Calu3 (cell line): ENCODE results near the gene NSRP1. TPM values are rescaled to one million over a fixed set of nuclear protein-coding genes. Genes with fewer than 3 reads are reported as not detected.

ENCODE experiments used
- BruUV-seq: library from RNA; stranded (reverse); fragments of 400-500 nt; replicated peaks from 2 replicates; lab custom pipeline; 2021; lab: Mats Ljungman, UMichigan
- CTCF ChIA-PET: fragments of 300-600 bp; sonication (Branson Sonifier 250); formaldehyde crosslinking; loops from one replicate; lab custom pipeline; 2022; ENCODE audit warnings: antibody characterized with exemption; lab: Charles Lee
- DNase-seq: peaks from one replicate; pipeline ENCODE4 v3.0.0; 2022
- H3K27ac Mint-ChIP-seq: one replicate; pipeline ENCODE4 v1.8.0; 2022; ENCODE audit warnings: mixed read lengths; ENCODE audit not compliant: unreplicated experiment
- H3K27me3 Mint-ChIP-seq: one replicate; pipeline ENCODE4 v1.8.0; 2022; ENCODE audit warnings: mixed read lengths; ENCODE audit not compliant: unreplicated experiment
- H3K36me3 Mint-ChIP-seq: one replicate; pipeline ENCODE4 v1.8.0; 2022; ENCODE audit warnings: mild to moderate bottlenecking, moderate library complexity, mixed read lengths; ENCODE audit not compliant: insufficient read depth, unreplicated experiment
- H3K4me1 Mint-ChIP-seq: one replicate; pipeline ENCODE4 v1.8.0; 2022; ENCODE audit warnings: mild to moderate bottlenecking, low read depth, mixed read lengths; ENCODE audit not compliant: unreplicated experiment
- H3K4me3 Mint-ChIP-seq: one replicate; pipeline ENCODE4 v1.8.0; 2022; ENCODE audit warnings: mild to moderate bottlenecking, low read depth, moderate library complexity, mixed read lengths; ENCODE audit not compliant: unreplicated experiment
- H3K9me3 Mint-ChIP-seq: one replicate; pipeline ENCODE4 v1.8.0; 2022; ENCODE audit warnings: low read depth, mixed read lengths; ENCODE audit not compliant: unreplicated experiment
- intact Hi-C: fragments of 100-400 bp; cut with micrococcal nuclease; formaldehyde crosslinking; loops from one replicate; pipeline ENCODE4 v1.10.0; 2022; ENCODE audit not compliant: unreplicated experiment
- total RNA-seq: library from RNA; stranded (reverse); gene quantifications from 2 replicates; pipeline ENCODE4 v1.2.3, GENCODE V29; 2022
- TF ChIP-seq, protein P1 (sequence below): fragments of 200-600 bp; IDR thresholded peaks from one replicate; pipeline ENCODE4 v1.8.0; 2022; ENCODE audit warnings: antibody characterized with exemption; ENCODE audit not compliant: unreplicated experiment

NSRP1 gene
- total RNA-seq, 1 experiment from 2014 or later = 27.5 TPM

DNA sequence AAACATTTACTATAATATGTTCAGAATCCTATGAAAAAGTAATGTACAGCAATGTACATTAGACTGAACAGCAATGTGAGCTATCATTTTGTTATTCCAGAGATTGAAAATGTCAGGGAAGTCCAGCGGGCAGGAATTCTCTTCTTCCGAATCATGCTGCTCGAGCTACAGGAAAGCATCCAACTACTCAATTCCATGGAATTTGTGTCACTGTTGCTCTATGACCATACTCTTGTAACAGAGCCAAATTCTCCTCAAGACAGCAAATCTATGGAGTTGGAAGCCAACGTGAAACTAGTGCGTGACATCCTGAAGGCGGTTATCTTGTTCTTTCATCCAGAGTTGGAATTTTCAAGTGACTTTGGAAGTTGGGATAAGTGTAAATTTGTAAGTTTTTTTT is 24.8 kb upstream of the NSRP1 start:
- BruUV-seq = no TSS peak
- no peaks in the 10 kb centered on the region for H3K36me3 Mint-ChIP-seq
- peaks cover 7% of the 10 kb centered on the region for H3K4me1 Mint-ChIP-seq
- no peak for DNase-seq
- no peak overlapping the region for H3K27ac Mint-ChIP-seq
- CTCF ChIA-PET = no interaction called here
- TF ChIP-seq, protein P1, sequence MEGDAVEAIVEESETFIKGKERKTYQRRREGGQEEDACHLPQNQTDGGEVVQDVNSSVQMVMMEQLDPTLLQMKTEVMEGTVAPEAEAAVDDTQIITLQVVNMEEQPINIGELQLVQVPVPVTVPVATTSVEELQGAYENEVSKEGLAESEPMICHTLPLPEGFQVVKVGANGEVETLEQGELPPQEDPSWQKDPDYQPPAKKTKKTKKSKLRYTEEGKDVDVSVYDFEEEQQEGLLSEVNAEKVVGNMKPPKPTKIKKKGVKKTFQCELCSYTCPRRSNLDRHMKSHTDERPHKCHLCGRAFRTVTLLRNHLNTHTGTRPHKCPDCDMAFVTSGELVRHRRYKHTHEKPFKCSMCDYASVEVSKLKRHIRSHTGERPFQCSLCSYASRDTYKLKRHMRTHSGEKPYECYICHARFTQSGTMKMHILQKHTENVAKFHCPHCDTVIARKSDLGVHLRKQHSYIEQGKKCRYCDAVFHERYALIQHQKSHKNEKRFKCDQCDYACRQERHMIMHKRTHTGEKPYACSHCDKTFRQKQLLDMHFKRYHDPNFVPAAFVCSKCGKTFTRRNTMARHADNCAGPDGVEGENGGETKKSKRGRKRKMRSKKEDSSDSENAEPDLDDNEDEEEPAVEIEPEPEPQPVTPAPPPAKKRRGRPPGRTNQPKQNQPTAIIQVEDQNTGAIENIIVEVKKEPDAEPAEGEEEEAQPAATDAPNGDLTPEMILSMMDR = no peak
- intact Hi-C loops = loop anchor here (5.0 kb wide), 3 partner anchors 64 to 359 kb away; partner anchors contain the start of gene SSH2
- H3K4me3 Mint-ChIP-seq = no peak overlapping the region
- no peaks in the 10 kb centered on the region for H3K9me3 Mint-ChIP-seq
- H3K27me3 Mint-ChIP-seq = peaks cover 55% of the 10 kb centered on the region

DNA sequence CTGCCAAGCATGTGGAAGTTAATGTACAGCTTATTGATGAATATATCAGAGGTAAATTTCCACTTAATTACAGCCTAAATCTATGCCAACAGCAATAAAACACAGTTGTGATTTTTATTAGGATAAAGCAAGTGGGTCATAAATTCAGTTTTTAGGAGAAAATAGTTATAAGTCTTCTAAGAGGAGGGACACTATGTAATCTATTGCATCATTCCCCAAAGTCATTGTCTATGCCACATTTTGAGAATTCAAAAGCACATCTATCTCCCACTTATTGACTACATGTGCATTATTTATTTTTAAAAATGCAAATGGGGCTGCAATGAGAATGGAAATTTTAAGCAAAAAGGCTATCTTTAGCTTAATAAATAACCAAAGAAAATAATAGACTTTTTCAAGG is 23.7 kb upstream of the NSRP1 start:
- CTCF ChIA-PET = interaction anchor here (0.6 to 3.4 kb wide), 14 partner anchors 8 to 512 kb away, joined by 3 to 24 read pairs (median 4); no protein-coding TSS in a partner anchor
- Mint-ChIP-seq H3K4me3 (no peak overlapping the region), H3K27ac (no peak overlapping the region), H3K27me3 (peaks cover 50% of the 10 kb centered on the region), H3K36me3 (no peaks in the 10 kb centered on the region), H3K4me1 (peaks cover 7% of the 10 kb centered on the region), H3K9me3 (no peaks in the 10 kb centered on the region)
- BruUV-seq = no TSS peak
- intact Hi-C loops = loop anchor here (1.0 to 5.0 kb wide), 4 partner anchors 66 to 361 kb away; partner anchors contain the start of gene SSH2
- DNase-seq = no peak
- TF ChIP-seq, protein P1 = no peak

DNA sequence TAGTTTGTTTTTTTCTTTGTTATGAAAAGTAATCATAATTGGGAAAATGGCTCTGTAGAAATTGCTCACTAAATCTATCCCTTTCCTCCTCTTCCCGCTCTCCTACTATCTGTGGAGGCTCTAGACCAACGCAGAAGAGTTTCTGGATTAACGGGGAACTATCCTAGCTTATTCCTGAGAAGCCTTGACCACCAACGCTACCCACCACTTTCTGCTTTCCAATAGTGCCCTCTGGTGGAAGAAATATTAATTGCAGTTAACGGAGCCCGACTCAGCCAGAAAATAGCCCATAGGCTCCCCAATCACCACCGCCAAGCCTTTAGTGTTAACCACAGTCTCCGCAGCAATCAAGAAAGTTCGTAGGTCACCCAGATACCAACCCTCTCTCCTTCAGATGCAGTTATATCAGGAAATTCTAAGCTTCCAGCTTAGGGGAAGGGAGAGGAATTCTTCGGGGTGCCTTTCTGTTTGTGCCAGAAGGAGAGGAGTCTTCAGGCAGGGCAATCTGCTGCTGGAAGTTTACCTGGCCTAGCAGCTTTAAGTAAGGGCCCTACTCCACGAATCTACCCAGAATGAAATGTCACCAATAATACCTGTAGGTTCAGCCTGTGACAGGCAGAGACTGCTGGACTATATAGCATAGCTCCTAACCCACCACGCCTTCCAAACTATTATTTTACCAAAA is 23.0 kb upstream of the NSRP1 start:
- Mint-ChIP-seq H3K4me1 (peaks cover 7% of the 10 kb centered on the region), H3K9me3 (no peaks in the 10 kb centered on the region), H3K36me3 (no peaks in the 10 kb centered on the region), H3K27ac (no peak overlapping the region), H3K27me3 (peaks cover 57% of the 10 kb centered on the region), H3K4me3 (no peak overlapping the region)
- intact Hi-C loops = loop anchor here (1.0 to 5.0 kb wide), 4 partner anchors 66 to 361 kb away; partner anchors contain the start of gene SSH2
- CTCF ChIA-PET = interaction anchor here (0.6 to 3.4 kb wide), 14 partner anchors 9 to 512 kb away, joined by 3 to 24 read pairs (median 4); no protein-coding TSS in a partner anchor
- DNase-seq = peak; percentile 69
- TF ChIP-seq, protein P1 = peak; percentile 51
- no TSS peak for BruUV-seq

DNA sequence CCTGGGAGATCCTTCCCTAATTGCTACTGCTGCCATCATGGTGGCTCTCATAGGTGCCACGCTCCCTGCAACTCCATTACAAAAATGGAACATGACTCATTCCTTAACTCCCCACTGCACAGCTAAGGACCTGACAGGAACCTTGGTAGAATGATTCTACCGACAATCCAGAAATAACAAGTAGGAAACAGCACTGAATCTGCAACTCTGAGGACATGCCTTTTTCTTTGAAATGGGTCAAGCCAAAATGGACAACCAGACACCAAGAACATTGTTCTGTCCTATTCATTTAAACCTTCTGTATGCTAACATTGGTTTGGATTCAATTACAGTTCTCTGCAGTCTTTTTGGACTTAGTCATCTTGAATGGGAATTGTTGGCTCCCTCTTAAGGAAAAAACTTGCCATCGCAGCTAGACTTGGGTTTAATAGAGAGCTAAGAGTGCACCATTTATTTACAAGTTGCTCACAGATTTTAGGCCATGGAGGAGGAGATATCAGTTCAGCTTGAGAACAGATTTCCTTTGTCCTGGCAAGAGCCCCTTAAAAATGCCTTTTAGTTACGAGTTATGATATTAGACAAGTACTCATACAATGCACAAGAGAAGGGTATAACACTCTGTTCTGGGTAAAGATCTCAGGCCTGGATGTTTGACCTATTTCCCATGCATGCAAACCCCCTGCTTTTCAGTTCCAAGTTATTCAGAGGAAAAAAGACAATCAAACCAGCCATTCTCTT is 20.9 kb upstream of the NSRP1 start:
- TF ChIP-seq, protein P1 = no peak
- Mint-ChIP-seq H3K4me3 (no peak overlapping the region), H3K36me3 (no peaks in the 10 kb centered on the region), H3K27me3 (peaks cover 48% of the 10 kb centered on the region), H3K9me3 (no peaks in the 10 kb centered on the region), H3K27ac (no peak overlapping the region), H3K4me1 (peaks cover 7% of the 10 kb centered on the region)
- peak; percentile 41 for DNase-seq
- BruUV-seq = no TSS peak
- intact Hi-C loops = no loop called here
- CTCF ChIA-PET = interaction anchor here (0.7 to 3.4 kb wide), 7 partner anchors 9 to 457 kb away, joined by 3 to 24 read pairs (median 4); no protein-coding TSS in a partner anchor
